NCI-H510A treated with DMSO at 0.1 percent for 48 hours (cell line): ENCODE measurements around the gene AP1B1.

Experiments used
- DNase-seq: peaks from one replicate; lab custom pipeline; 2025; lab: John Stamatoyannopoulos, UW

Gene AP1B1

GRCh38 chr22:29331658-29332300 lies 56.6 kb downstream of the AP1B1 start:
- DNase-seq: no peak

GRCh38 chr22:29331213-29331612 lies 57.2 kb downstream of the AP1B1 start:
- DNase-seq: no peak

GRCh38 chr22:29330753-29331152 lies 57.6 kb downstream of the AP1B1 start:
- peak; percentile 91 for DNase-seq

- no peak for DNase-seq
Observed at GRCh38 chr22:29330291-29330690, 58.1 kb downstream of the AP1B1 start.

- DNase-seq: no peak
Observed at GRCh38 chr22:29329581-29329980, 58.8 kb downstream of the AP1B1 start.

GRCh38 chr22:29328566-29329500 lies 59.5 kb downstream of the AP1B1 start:
- DNase-seq: no peak

GRCh38 chr22:29328055-29328454 lies 60.3 kb downstream of the AP1B1 start:
- DNase-seq: no peak

- DNase-seq: no peak
Observed at GRCh38 chr22:29327089-29327764, 61.1 kb downstream of the AP1B1 start.

GRCh38 chr22:29326481-29326880 lies 61.9 kb downstream of the AP1B1 start:
- DNase-seq: no peak

- no peak for DNase-seq
Observed at GRCh38 chr22:29325785-29326315, 62.5 kb downstream of the AP1B1 start.

GRCh38 chr22:29325356-29325755 lies 63.0 kb downstream of the AP1B1 start:
- DNase-seq: no peak

GRCh38 chr22:29323641-29324040 lies 64.7 kb downstream of the AP1B1 start:
- no peak for DNase-seq

- DNase-seq: no peak
Observed at GRCh38 chr22:29320546-29320945, 67.8 kb downstream of the AP1B1 start.

GRCh38 chr22:29319072-29319471 lies 69.3 kb downstream of the AP1B1 start:
- no peak for DNase-seq

- DNase-seq: no peak
Observed at GRCh38 chr22:29317827-29318454, 70.4 kb downstream of the AP1B1 start.

GRCh38 chr22:29316141-29316828 lies 72.1 kb downstream of the AP1B1 start:
- DNase-seq: no peak

GRCh38 chr22:29315286-29316140 lies 72.9 kb downstream of the AP1B1 start, which contains the start of gene RASL10A:
TSS of gene RASL10A (minus strand) at chr22:29315697. CDS start at chr22:29315246, 451 bp downstream.
- DNase-seq: no peak

GRCh38 chr22:29314537-29315285 lies 73.7 kb downstream of the AP1B1 start:
- no peak for DNase-seq
